WERI-Rb-1 (cell line): ENCODE data around the gene APBA2.

Experiments
- DNase-seq: peaks from one replicate; pipeline ENCODE4 v3.0.0-alpha.2; 2020
- H3K27ac ChIP-seq: fragments of 250-450 bp; sonication (Bioruptor Pico); 2 replicates; pipeline ENCODE4 v1.5.1; 2020; ENCODE audit warnings: mild to moderate bottlenecking, moderate library complexity
- H3K27me3 ChIP-seq: fragments of 250-450 bp; sonication (Bioruptor Pico); 2 replicates; pipeline ENCODE4 v1.5.1; 2021; ENCODE audit warnings: mild to moderate bottlenecking, low read depth, moderate library complexity; ENCODE audit not compliant: insufficient read depth, severe bottlenecking
- H3K36me3 ChIP-seq: fragments of 250-450 bp; sonication (Bioruptor Pico); 2 replicates; pipeline ENCODE4 v1.5.1; 2020; ENCODE audit warnings: mild to moderate bottlenecking, moderate library complexity
- H3K4me3 ChIP-seq: 2 replicates; pipeline ENCODE4 v1.5.1; 2011; ENCODE audit warnings: low read depth, mild to moderate bottlenecking, control low read depth, low read length
- H3K9me3 ChIP-seq: fragments of 250-450 bp; sonication (Bioruptor Pico); 2 replicates; pipeline ENCODE4 v1.5.1; 2021; ENCODE audit warnings: mild to moderate bottlenecking, moderate library complexity; ENCODE audit not compliant: severe bottlenecking
- CTCF ChIP-seq: IDR thresholded peaks from 2 replicates; pipeline ENCODE4 v1.5.1; 2011; ENCODE audit warnings: low read depth, mild to moderate bottlenecking, control low read depth, inconsistent platforms, low read length

APBA2 gene

GRCh38 chr15:28957606-28958498, 72.1 kb downstream of the APBA2 start:
- H3K4me3 ChIP-seq, result no peak overlapping the region
- no peak for TF ChIP-seq CTCF
- no peak for DNase-seq

DNA sequence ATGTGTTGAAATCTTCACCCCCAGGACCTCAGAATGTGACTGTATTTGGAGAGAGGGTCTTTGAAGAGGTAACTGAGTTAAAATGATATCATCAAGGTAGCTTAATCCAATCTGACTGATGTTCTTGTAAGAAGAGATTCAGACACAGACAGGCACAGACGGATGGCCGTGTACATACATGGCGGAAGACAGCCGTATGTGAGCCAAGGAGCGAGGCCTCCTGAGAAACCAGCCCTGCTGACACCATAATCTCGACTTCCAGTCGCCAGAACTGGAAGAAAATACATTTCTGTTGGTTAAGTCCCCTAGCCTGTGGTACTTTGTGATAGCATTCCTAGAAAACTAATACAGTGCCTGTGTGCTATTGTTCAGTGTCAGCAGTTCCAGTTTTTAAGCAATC, 73.6 kb downstream of the APBA2 start:
- no peak for TF ChIP-seq CTCF
- no peaks in the 10 kb centered on the region for H3K27me3 ChIP-seq
- no peak for DNase-seq
- H3K9me3 ChIP-seq, result no peaks in the 10 kb centered on the region
- H3K36me3 ChIP-seq, result no peaks in the 10 kb centered on the region
- no peak overlapping the region for H3K27ac ChIP-seq
- no peak overlapping the region for H3K4me3 ChIP-seq

More at GRCh38 chr15:28957606-28958498, 72.1 kb downstream of the APBA2 start:
- no peaks in the 10 kb centered on the region for H3K27me3 ChIP-seq
- no peaks in the 10 kb centered on the region for H3K36me3 ChIP-seq
- H3K9me3 ChIP-seq, result no peaks in the 10 kb centered on the region
- no peak overlapping the region for H3K27ac ChIP-seq

DNA sequence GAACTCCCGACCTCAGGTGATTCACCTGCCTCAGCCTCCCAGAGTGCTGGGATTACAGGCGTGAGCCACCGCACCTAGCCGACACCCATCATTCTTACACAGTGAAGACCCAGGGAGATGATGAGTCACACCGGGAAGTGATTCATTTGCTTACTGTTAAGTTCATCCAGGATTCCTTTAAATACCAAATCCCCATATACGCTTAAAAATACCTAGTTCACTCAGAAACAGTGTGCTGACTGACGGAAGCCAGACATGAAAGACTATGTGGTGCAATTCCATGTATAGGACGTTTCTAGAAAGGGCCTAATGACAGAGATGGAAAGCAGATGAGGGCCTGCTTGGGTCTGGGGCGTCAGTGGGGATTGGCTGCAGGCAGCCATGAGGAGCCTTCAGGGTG, 75.2 kb downstream of the APBA2 start:
- Histone ChIP-seq H3K27ac (no peak overlapping the region), H3K27me3 (no peaks in the 10 kb centered on the region), H3K4me3 (no peak overlapping the region), H3K9me3 (no peaks in the 10 kb centered on the region), H3K36me3 (no peaks in the 10 kb centered on the region)
- no peak for DNase-seq
- TF ChIP-seq CTCF, result no peak

DNA sequence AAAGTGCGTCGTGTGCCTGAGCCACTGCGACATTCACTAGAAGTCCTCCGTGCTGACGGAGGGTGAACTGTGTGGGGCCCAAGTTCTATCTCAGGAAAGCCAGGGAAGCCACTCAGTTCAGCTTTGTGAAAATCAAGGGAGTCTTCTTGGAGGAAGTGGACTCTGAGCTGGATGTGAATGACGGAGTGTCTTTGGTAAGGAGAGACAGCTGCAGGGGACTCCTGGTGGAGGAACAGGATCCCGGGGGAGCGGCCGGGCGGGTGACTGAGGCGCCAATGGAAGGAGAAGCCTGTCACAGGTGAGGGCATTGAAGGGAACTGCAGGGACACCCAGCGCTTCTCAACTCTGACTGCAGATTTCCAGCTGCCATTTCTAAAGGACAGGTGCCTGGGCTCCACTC, 75.6 kb downstream of the APBA2 start:
- Histone ChIP-seq H3K27ac (no peak overlapping the region), H3K9me3 (no peaks in the 10 kb centered on the region), H3K27me3 (no peaks in the 10 kb centered on the region), H3K4me3 (no peak overlapping the region), H3K36me3 (no peaks in the 10 kb centered on the region)
- TF ChIP-seq CTCF, result no peak
- no peak for DNase-seq

DNA sequence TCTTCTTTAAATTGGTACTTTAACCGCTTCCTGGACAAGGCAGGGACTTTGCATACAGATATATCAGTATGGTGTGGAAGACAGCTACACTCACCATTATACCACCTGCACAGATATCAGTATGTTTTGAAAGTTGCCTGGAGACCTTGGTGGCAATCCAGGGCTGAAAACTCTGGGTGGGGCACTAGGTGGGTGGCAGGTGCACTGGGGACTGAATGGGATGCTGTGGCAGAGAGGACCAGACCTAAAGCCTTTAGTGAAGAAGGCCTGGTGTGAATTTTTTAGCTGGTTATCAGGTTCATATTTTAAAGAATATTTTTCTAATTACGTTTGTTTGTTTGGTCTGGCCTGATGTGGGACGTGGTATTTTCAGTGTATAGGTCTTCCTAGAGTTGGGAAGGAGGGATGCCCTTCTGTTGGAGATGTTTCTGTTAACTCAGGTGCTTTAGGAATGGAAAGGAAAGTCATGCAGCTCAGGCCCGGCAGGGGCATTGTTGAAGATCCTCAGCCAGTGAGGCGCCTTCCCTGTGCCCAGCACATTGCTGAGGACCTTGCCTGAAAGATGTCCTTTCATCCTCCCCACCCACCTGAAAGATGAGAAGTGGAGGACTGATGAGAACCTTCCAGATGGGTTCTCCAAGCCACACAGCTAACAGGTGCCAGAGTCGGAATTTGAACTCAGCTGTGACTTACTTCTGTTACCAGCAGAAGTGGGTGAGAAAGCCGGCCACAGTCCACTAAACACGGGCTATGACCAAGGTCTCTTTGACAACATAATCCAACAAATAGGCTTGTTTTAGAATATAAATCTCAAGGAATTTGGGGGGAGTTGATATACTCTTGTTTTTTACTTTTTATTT, 77.3 kb downstream of the APBA2 start:
- Histone ChIP-seq H3K27me3 (no peaks in the 10 kb centered on the region), H3K4me3 (no peak overlapping the region), H3K36me3 (no peaks in the 10 kb centered on the region), H3K27ac (no peak overlapping the region), H3K9me3 (no peaks in the 10 kb centered on the region)
- DNase-seq, result no peak
- no peak for TF ChIP-seq CTCF
